B cell (primary cell): ENCODE results near the gene LXN. TPM values are rescaled to one million over a fixed set of nuclear protein-coding genes. Genes with fewer than 3 reads are reported as not detected.

Source experiments
- ATAC-seq: fragments of 200-7000 bp; cut with Tn5 transposase; one replicate; pipeline ENCODE4 v1.10.0; 2021; ENCODE audit warnings: low read depth, mild to moderate bottlenecking, moderate number of reproducible peaks, moderate library complexity
- CTCF ChIA-PET: fragments of 350-600 bp; sonication (Branson Sonifier 250); formaldehyde crosslinking; loops from one replicate; lab custom pipeline; 2021; ENCODE audit warnings: antibody characterized with exemption, inconsistent platforms; lab: Charles Lee
- POLR2A ChIA-PET: fragments of 350-600 bp; sonication (Branson Sonifier 250); formaldehyde crosslinking; loops from one replicate; lab custom pipeline; 2021; ENCODE audit warnings: antibody characterized with exemption; lab: Charles Lee
- DNase-seq: peaks from one replicate; pipeline ENCODE4 v3.0.0; 2013
- H2AFZ ChIP-seq: 2 replicates; pipeline ENCODE4 v1.6.1; 2012; ENCODE audit warnings: mild to moderate bottlenecking, low read depth, low read length; ENCODE audit not compliant: insufficient read depth, poor library complexity, severe bottlenecking
- H3K27ac ChIP-seq, 2 donors: 1 replicate in 1 of 2; 2 replicates in 1 of 2; pipeline ENCODE4 v1.5.1; 2012 to 2013; ENCODE audit warnings: low read length in 2 of 2, mild to moderate bottlenecking in 2 of 2, moderate library complexity in 1 of 2
- H3K27me3 ChIP-seq, 4 experiments: fragments of 200-600 bp in 1 of 4; sonication (generic) in 1 of 4; replicated peaks in 1 of 4; 1 replicate in 2 of 4; 2 replicates in 2 of 4; pipeline versions ENCODE4 v1.6.1 to v1.7.0; 2013 to 2016; ENCODE audit warnings: low read length in 3 of 4, mild to moderate bottlenecking in 2 of 4, mixed read lengths in 1 of 4, moderate library complexity in 1 of 4; ENCODE audit not compliant: insufficient read depth in 4 of 4, control insufficient read depth in 3 of 4; ENCODE audit errors: control extremely low read depth in 1 of 4
- H3K36me3 ChIP-seq, 2 experiments: replicated peaks in 1 of 2; 1 replicate in 1 of 2; 2 replicates in 1 of 2; pipeline versions ENCODE4 v1.6.1 to v1.7.1; 2013; ENCODE audit warnings: low read length in 1 of 2; ENCODE audit not compliant: insufficient read depth in 2 of 2, control insufficient read depth in 1 of 2; ENCODE audit errors: control extremely low read depth in 1 of 2, extremely low read depth in 1 of 2
- H3K4me1 ChIP-seq, 2 donors: fragments of 200-600 bp in 1 of 2; sonication (generic) in 1 of 2; 1 replicate in 1 of 2; 2 replicates in 1 of 2; pipeline versions ENCODE4 v1.5.1 to v1.6.1; 2013 to 2017; ENCODE audit warnings: low read length in 2 of 2; ENCODE audit not compliant: control insufficient read depth in 2 of 2, insufficient read depth in 2 of 2
- H3K4me2 ChIP-seq: replicated peaks from 2 replicates; pipeline ENCODE3; 2012; ENCODE audit warnings: mild to moderate bottlenecking, low read depth, low read length; ENCODE audit not compliant: poor library complexity, severe bottlenecking
- H3K4me3 ChIP-seq, 5 experiments: fragments of 200-600 bp in 1 of 5; sonication (generic) in 1 of 5; 1 replicate in 3 of 5; 2 replicates in 2 of 5; pipeline versions ENCODE4 v1.5.1 to v1.7.0; 2011 to 2016; ENCODE audit warnings: low read length in 4 of 5, mild to moderate bottlenecking in 4 of 5, low read depth in 2 of 5, control low read depth in 1 of 5, moderate library complexity in 1 of 5; ENCODE audit not compliant: insufficient read depth in 1 of 5; ENCODE audit errors: control extremely low read depth in 1 of 5, extremely low read depth in 1 of 5
- H3K79me2 ChIP-seq: fragments of 200-600 bp; sonication (generic); one replicate; pipeline ENCODE4 v1.6.0; 2016; ENCODE audit warnings: low read length; ENCODE audit not compliant: control insufficient read depth, insufficient read depth
- H3K9ac ChIP-seq: fragments of 200-600 bp; sonication (generic); 2 replicates; pipeline ENCODE4 v1.6.1; 2017; ENCODE audit warnings: mild to moderate bottlenecking, low read length, moderate library complexity
- H3K9me3 ChIP-seq, 3 donors: one replicate each; pipeline versions ENCODE4 v1.6.1 to v1.7.1; 2013; ENCODE audit warnings: low read length in 2 of 3; ENCODE audit not compliant: control insufficient read depth in 2 of 3, insufficient read depth in 1 of 3; ENCODE audit errors: control extremely low read depth in 1 of 3
- H4K20me1 ChIP-seq: 2 replicates; pipeline ENCODE4 v1.6.0; 2012; ENCODE audit warnings: mild to moderate bottlenecking, low read length; ENCODE audit not compliant: insufficient read depth, control insufficient read depth, poor library complexity, severe bottlenecking
- H3K27ac Mint-ChIP-seq: one replicate; pipeline ENCODE4 v1.8.0; 2021; ENCODE audit warnings: mixed read lengths
- H3K27me3 Mint-ChIP-seq: one replicate; pipeline ENCODE4 v1.8.0; 2021; ENCODE audit warnings: mixed read lengths
- H3K4me1 Mint-ChIP-seq: one replicate; pipeline ENCODE4 v1.8.0; 2021; ENCODE audit warnings: mixed read lengths
- H3K4me3 Mint-ChIP-seq: one replicate; pipeline ENCODE4 v1.8.0; 2021; ENCODE audit warnings: mixed read lengths
- H3K9me3 Mint-ChIP-seq: one replicate; pipeline ENCODE4 v1.8.0; 2022; ENCODE audit warnings: mixed read lengths; ENCODE audit not compliant: insufficient read depth
- CTCF ChIP-seq: fragments of 200-600 bp; IDR thresholded peaks from one replicate; pipeline ENCODE4 v1.8.0; 2022; ENCODE audit warnings: antibody characterized with exemption, mild to moderate bottlenecking
- EZH2 ChIP-seq: IDR thresholded peaks from 2 replicates; pipeline ENCODE4 v1.6.1; 2012; ENCODE audit warnings: borderline replicate concordance, low read depth, mild to moderate bottlenecking, moderate library complexity, low read length; ENCODE audit not compliant: insufficient read depth, poor library complexity, severe bottlenecking
- WGBS: methylation state at CpG from one replicate; pipeline ENCODE4 v1.1.5; 2013; ENCODE audit warnings: missing lambda C conversion rate; ENCODE audit not compliant: insufficient coverage; 5-methylcytosine and 5-hydroxymethylcytosine counted together
- intact Hi-C: fragments of 100-400 bp; cut with micrococcal nuclease; formaldehyde crosslinking; loops from one replicate; pipeline ENCODE4 v1.10.0; 2022
- polyA plus RNA-seq: library from polyadenylated mRNA; depleted of rRNA; stranded (reverse); fragments of >200 nt; gene quantifications from 2 replicates; pipeline ENCODE4 v1.2.3, GENCODE V29; 2012
- total RNA-seq, 2 donors: library from RNA; stranded (reverse); fragments of 120-200 nt in 1 of 2; gene quantifications; 1 replicate in 1 of 2; 2 replicates in 1 of 2; pipeline versions ENCODE4 v1.2.3 to v1.2.4, GENCODE V29; 2013 to 2022

Gene LXN
- total and polyA plus RNA-seq, 2 donors (not counting 1 experiment from before 2014, with no cell fraction given): 3.2 to 5.1 TPM

- TF ChIP-seq EZH2 (no peak), CTCF (no peak)
- no peak for DNase-seq
- ATAC-seq: no peak
- H3K27me3 ChIP-seq: no peaks in the 10 kb centered on the region
- intact Hi-C loops: no loop called here
- no peaks in the 10 kb centered on the region for H4K20me1 ChIP-seq
- no CpG with 5 or more reads among the region's 2 CpGs for WGBS
- POLR2A ChIA-PET: no interaction called here
- no peaks in the 10 kb centered on the region for H3K79me2 ChIP-seq
- Mint-ChIP-seq H3K4me1 (no peaks in the 10 kb centered on the region), H3K4me3 (no peak overlapping the region), H3K27me3 (no peaks in the 10 kb centered on the region), H3K27ac (no peak overlapping the region), H3K9me3 (no peaks in the 10 kb centered on the region)
- peaks cover 6 to 13% of the 10 kb centered on the region in 2 experiments for H3K36me3 ChIP-seq
- no peaks in the 10 kb centered on the region for H3K4me1 ChIP-seq
- CTCF ChIA-PET: no interaction called here
- H3K9ac ChIP-seq: no peak overlapping the region
- H3K9me3 ChIP-seq: no peaks in the 10 kb centered on the region
- H2AFZ ChIP-seq: no peak overlapping the region
- H3K4me2 ChIP-seq: no peak overlapping the region
- no peak overlapping the region for H3K27ac ChIP-seq
- H3K4me3 ChIP-seq: no peak overlapping the region
Measured at GRCh38 chr3:158680861-158681260, 8.4 kb upstream of the LXN start.

GRCh38 chr3:158679547-158680000 lies 7.1 kb upstream of the LXN start:
- ChIA-PET POLR2A (no interaction called here), CTCF (interaction anchor here (2.6 kb wide), 1 partner anchor 19 kb away, joined by 10 read pairs; no protein-coding TSS in a partner anchor)
- intact Hi-C loops: no loop called here
- no peak overlapping the region for H2AFZ ChIP-seq
- Mint-ChIP-seq H3K27me3 (no peaks in the 10 kb centered on the region), H3K4me3 (no peak overlapping the region), H3K27ac (no peak overlapping the region), H3K4me1 (no peaks in the 10 kb centered on the region), H3K9me3 (no peaks in the 10 kb centered on the region)
- no peaks in the 10 kb centered on the region for H3K9me3 ChIP-seq
- no peaks in the 10 kb centered on the region for H3K4me1 ChIP-seq
- no peak overlapping the region for H3K4me2 ChIP-seq
- H3K9ac ChIP-seq: no peak overlapping the region
- H3K4me3 ChIP-seq: no peak overlapping the region
- DNase-seq (no peak), ATAC-seq (no peak)
- H3K36me3 ChIP-seq: peaks cover 6 to 9% of the 10 kb centered on the region in 2 experiments
- TF ChIP-seq CTCF (no peak), EZH2 (no peak)
- H3K79me2 ChIP-seq: no peaks in the 10 kb centered on the region
- no peaks in the 10 kb centered on the region for H3K27me3 ChIP-seq
- H3K27ac ChIP-seq: no peak overlapping the region
- WGBS: no CpG with 5 or more reads among the region's 1 CpG
- H4K20me1 ChIP-seq: no peaks in the 10 kb centered on the region
